HCT116 (cell line): ENCODE measurements around the gene WDR89.

ENCODE experiments used
- EZH2 ChIP-seq: fragments of 200-600 bp; sonication (generic); IDR thresholded peaks from 2 replicates; pipeline ENCODE4 v1.6.1; 2017; ENCODE audit warnings: antibody characterized with exemption, mixed run types
- POLR2A ChIP-seq: IDR thresholded peaks from 2 replicates; pipeline ENCODE4 v1.7.0; 2011; ENCODE audit warnings: borderline replicate concordance; ENCODE audit not compliant: insufficient read depth, insufficient read length; ENCODE audit errors: extremely low read depth
- SRF ChIP-seq: IDR thresholded peaks from 2 replicates; pipeline ENCODE4 v1.6.1; 2012; ENCODE audit warnings: low read depth
- TF ChIP-seq, protein P1 (sequence below), 3 experiments: fragments of 200-600 bp in 1 of 3; sonication (generic) in 1 of 3; IDR thresholded peaks in 2 of 3; conservative IDR thresholded peaks in 1 of 3; 2 replicates each; pipeline ENCODE4 v1.5.1; 2012 to 2017; ENCODE audit warnings: low read depth in 2 of 3, low read length in 2 of 3, antibody characterized with exemption in 1 of 3, borderline replicate concordance in 1 of 3, control low read depth in 1 of 3, mild to moderate bottlenecking in 1 of 3, mixed read lengths in 1 of 3, mixed run types in 1 of 3, moderate library complexity in 1 of 3; ENCODE audit not compliant: insufficient read depth in 1 of 3

DNA sequence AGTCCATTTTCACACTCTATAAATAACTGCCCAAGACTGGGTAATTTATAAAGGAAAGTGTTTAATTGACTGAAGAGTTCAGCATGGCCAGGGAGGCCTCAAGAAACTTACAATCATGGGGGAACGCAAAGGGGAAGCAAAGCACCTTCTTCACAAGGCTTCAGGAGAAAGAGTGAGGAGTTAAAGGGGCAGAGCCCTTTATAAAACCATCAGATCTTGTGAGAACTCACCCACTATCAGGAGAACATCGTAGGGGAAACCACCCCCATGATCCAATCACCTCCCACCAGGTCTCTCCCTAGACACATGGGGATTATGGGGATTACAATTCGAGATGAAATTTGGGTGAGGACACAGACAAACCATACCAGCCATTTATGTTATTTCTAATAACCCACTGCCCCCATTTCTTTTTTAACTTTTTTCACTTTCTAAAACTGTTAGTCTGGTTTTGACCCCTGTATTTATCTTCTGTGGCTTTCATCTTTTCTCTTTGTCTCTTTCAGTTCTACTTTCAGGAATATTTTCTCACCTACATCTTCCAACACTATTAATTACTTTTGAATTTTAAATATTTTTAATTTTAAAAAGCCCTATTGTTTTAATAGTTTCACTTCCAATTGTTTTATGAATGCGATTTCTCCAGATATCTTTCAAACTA, 44.5 kb downstream of the WDR89 start:
- no peak for TF ChIP-seq POLR2A
- no peak for TF ChIP-seq EZH2
- TF ChIP-seq, protein P1, sequence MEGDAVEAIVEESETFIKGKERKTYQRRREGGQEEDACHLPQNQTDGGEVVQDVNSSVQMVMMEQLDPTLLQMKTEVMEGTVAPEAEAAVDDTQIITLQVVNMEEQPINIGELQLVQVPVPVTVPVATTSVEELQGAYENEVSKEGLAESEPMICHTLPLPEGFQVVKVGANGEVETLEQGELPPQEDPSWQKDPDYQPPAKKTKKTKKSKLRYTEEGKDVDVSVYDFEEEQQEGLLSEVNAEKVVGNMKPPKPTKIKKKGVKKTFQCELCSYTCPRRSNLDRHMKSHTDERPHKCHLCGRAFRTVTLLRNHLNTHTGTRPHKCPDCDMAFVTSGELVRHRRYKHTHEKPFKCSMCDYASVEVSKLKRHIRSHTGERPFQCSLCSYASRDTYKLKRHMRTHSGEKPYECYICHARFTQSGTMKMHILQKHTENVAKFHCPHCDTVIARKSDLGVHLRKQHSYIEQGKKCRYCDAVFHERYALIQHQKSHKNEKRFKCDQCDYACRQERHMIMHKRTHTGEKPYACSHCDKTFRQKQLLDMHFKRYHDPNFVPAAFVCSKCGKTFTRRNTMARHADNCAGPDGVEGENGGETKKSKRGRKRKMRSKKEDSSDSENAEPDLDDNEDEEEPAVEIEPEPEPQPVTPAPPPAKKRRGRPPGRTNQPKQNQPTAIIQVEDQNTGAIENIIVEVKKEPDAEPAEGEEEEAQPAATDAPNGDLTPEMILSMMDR (IDR thresholded peaks at IDR 0.05 in 2 of 3, conservative IDR thresholded peaks at IDR 0.05 in 1 of 3; ENCODE audit: borderline replicate concordance in 1 of 3, insufficient read depth in 1 of 3, low read depth in 2 of 3, low read length in 2 of 3): no peak
- no peak for TF ChIP-seq SRF
